DND-41 (cell line): ENCODE data around the gene SUSD4.

ENCODE experiments used
- EZH2 ChIP-seq: IDR thresholded peaks from 3 replicates; pipeline ENCODE4 v1.6.1; 2012; ENCODE audit warnings: borderline replicate concordance, low read depth, mild to moderate bottlenecking, moderate library complexity, low read length, inconsistent platforms; ENCODE audit not compliant: severe bottlenecking
- TF ChIP-seq, protein P1 (sequence below): IDR thresholded peaks from 2 replicates; pipeline ENCODE4 v1.5.1; 2012; ENCODE audit warnings: borderline replicate concordance, low read length, moderate library complexity, mild to moderate bottlenecking; ENCODE audit not compliant: poor library complexity, severe bottlenecking; ENCODE audit errors: extremely low read depth

DNA sequence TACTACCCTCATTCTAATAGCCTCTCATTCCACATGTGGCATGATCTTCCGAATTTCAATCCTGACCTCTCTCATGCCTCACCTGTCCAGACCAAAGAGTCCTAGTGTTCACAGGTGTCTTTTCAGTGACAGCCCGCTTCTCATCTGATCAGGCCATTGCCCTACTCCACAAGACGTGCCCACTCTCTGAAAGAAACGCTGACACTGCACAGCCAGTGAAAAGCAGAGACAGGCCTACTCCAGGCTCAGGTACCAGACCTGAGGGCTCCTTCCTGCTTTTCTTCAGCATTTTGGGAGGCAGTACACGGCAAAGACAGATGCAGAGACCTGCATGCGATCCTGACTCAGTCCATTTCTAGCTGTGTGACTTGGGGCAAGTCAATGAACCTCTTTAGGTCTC lies 43.0 kb downstream of the SUSD4 start:
- TF ChIP-seq, protein P1, sequence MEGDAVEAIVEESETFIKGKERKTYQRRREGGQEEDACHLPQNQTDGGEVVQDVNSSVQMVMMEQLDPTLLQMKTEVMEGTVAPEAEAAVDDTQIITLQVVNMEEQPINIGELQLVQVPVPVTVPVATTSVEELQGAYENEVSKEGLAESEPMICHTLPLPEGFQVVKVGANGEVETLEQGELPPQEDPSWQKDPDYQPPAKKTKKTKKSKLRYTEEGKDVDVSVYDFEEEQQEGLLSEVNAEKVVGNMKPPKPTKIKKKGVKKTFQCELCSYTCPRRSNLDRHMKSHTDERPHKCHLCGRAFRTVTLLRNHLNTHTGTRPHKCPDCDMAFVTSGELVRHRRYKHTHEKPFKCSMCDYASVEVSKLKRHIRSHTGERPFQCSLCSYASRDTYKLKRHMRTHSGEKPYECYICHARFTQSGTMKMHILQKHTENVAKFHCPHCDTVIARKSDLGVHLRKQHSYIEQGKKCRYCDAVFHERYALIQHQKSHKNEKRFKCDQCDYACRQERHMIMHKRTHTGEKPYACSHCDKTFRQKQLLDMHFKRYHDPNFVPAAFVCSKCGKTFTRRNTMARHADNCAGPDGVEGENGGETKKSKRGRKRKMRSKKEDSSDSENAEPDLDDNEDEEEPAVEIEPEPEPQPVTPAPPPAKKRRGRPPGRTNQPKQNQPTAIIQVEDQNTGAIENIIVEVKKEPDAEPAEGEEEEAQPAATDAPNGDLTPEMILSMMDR, result no peak
- no peak for TF ChIP-seq EZH2
